H4 (cell line): ENCODE results near the gene LAPTM4A. TPM values are rescaled to one million over a fixed set of nuclear protein-coding genes. Genes with fewer than 3 reads are reported as not detected.

Source experiments
- DNase-seq: peaks from one replicate; pipeline ENCODE4 v3.0.0-alpha.2; 2015; ENCODE audit warnings: low spot score
- total RNA-seq: library from RNA; depleted of rRNA; stranded (reverse); fragments of >200 nt; shearing (Covaris generic); gene quantifications from 2 replicates; pipeline ENCODE4 v1.2.3, GENCODE V29; 2014

Gene LAPTM4A
- total RNA-seq, 1 experiment from 2014 or later = 119 TPM

GRCh38 chr2:20019747-20020146, 31.7 kb downstream of the LAPTM4A start:
- no peak for DNase-seq

DNA sequence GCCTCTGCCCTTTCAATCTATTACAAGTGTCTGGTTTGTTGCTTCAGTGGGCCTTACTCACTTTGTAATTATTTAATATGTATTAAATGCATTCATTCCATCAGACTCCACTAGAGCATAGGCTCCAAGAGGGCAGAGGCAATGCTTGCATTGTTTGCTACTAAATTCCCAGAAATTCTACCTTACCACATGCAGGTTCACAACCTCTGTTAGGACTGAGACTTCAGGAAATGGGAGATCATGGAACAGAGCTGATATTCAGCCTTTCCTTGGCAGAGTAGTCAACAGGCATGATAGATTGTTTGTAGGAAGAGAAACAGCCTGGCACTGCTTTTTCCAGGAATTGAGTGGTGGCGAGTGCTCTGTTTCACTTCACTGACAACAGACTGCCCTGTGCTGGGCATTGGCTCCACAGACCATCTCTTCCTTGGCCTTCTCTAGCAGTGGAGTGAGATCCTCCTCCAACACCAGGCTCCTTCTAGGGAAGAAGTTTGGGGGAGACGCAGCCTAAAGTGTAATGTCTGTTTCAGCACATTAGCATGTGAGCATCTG, 32.8 kb downstream of the LAPTM4A start:
- DNase-seq = no peak

DNA sequence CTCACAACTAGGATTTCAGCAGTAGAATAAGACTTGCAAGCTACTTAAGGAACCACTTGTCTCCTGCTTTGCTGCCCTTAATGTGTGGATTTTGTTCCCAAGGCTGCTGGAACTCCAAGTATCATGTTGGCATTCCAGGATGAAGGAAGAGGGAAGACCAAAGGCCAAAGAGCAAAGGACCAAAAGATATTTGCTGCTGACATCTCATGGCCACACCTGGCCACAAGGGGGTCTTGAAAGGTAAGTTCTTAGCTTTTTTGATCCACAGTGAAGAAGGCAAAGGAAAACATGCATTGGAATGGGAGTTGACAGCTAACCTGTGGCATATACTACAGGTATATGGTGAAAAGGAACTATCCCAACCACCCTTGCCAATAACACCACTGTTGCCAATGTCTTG, 35.1 kb downstream of the LAPTM4A start:
- DNase-seq = no peak

- peak; percentile 8 for DNase-seq
Measured at GRCh38 chr2:20015482-20016083, 35.8 kb downstream of the LAPTM4A start.

DNA sequence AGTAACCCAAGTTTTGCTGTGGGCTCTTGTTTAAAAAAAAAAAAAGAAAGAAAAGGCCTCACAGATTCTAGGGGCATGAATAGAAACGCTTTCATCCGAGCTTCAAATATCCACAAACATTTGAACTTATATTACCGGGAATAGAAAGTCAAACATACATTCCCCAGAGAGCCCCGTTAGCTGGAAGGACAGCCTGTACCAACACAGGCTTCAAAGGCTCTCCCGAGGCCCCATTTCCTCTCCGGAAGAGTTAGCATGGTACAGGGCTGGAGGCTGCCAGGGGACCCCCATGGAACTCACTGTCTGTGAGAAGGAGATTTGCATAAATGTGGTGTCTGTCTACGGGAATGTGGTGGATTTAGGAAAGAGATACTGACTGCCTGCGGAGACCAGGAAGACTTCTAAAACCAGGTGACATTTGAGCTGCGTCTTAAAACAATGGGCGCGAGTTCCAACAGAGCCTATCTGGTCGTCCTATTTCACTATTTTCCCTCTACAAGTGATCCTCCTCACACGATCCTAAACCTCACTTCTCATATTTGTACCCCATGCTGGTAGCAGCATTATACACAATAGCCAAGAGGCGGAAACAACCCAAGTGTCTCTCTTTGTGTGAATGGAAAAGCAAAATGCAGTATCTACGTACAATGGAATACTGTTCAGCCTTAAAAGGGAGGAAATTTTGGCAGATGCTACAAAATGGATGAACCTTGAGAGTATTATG, 38.1 kb downstream of the LAPTM4A start:
- DNase-seq = no peak

GRCh38 chr2:20012282-20013125, 38.9 kb downstream of the LAPTM4A start, which contains the start of gene MATN3:
Gene MATN3, minus strand, starts transcription at chr2:20012668. Its CDS starts 37 bp downstream, at chr2:20012631.
- DNase-seq = no peak

DNA sequence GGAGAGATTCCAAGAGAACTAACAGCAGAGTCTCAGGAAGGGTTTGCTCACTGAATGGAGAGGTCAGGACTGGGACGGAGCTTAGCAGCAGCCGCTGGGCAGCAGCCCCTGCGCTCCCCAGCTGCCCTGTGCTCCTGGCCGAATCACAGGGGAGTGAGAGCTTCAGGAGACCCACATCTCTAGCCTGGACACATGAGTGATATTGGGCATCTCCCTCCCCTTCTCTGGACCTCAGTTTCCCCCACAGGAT, 39.5 kb downstream of the LAPTM4A start:
- no peak for DNase-seq

- DNase-seq = no peak
Measured at GRCh38 chr2:20011276-20012031, 40.0 kb downstream of the LAPTM4A start.

- DNase-seq = no peak
Measured at GRCh38 chr2:20008703-20009102, 42.7 kb downstream of the LAPTM4A start.

- DNase-seq = no peak
Measured at GRCh38 chr2:20005891-20006470, 45.4 kb downstream of the LAPTM4A start.

DNA sequence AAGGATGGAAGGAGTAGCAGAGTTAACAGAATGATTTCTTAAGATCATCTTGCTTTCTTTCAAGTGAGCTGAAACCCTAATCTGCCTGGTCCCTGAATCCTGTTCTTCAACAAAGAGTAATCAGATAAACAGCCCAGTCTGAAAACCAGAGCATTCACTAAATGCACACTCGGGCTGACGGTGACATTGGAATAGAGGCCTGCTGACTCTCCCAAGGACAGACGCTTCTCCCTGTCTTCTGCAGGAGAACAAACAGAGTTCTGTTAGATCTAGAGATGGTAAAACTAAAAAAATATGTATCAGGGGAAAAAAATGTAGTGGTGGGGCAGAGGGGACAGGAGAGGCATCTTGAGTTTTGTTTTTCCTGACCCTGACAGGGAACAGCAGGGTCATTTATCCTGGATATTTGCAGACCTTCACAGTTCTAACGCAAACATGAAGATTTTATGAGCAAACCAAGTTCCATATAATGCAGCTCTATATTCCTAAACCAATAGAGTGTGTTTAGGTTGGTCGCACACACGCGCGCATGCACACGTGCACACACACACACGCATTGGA, 46.3 kb downstream of the LAPTM4A start:
- no peak for DNase-seq

GRCh38 chr2:20001361-20001863, 50.0 kb downstream of the LAPTM4A start:
- no peak for DNase-seq

DNA sequence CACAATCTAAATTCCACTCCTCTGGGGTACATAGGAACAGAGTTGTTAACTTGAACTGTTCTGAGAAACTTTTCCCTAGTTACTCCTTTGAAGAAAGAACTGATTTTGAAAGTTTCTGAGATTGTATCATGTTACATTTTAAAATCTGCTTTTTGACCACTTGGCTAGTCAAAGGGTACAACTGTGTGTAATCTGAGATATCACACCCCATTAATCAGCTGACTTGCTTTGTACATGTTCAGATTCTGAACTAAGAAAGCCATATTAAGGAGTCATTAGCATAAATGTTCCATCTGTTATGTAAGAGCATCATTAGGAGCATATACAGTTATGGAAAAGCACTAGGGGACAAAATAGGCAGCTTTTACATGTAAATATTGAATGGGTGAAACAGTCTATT, 57.7 kb downstream of the LAPTM4A start:
- DNase-seq = no peak

- no peak for DNase-seq
Measured at GRCh38 chr2:19991895-19992294, 59.5 kb downstream of the LAPTM4A start.

DNA sequence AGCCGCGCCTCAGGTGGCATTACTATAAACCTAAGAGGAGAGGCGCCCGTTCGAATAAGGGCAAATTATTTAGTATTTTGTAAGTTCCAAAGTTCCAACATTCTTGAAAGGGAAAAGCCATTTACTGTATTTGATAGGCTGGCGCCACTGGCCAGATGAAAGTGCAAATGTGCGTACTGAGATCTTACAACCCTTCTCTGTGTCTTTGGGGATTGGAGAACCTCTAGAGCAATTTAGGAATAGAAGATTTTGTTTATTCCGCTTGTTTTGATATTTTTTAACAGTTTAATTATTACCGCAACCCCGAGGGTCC, 61.1 kb downstream of the LAPTM4A start:
- DNase-seq = no peak

DNA sequence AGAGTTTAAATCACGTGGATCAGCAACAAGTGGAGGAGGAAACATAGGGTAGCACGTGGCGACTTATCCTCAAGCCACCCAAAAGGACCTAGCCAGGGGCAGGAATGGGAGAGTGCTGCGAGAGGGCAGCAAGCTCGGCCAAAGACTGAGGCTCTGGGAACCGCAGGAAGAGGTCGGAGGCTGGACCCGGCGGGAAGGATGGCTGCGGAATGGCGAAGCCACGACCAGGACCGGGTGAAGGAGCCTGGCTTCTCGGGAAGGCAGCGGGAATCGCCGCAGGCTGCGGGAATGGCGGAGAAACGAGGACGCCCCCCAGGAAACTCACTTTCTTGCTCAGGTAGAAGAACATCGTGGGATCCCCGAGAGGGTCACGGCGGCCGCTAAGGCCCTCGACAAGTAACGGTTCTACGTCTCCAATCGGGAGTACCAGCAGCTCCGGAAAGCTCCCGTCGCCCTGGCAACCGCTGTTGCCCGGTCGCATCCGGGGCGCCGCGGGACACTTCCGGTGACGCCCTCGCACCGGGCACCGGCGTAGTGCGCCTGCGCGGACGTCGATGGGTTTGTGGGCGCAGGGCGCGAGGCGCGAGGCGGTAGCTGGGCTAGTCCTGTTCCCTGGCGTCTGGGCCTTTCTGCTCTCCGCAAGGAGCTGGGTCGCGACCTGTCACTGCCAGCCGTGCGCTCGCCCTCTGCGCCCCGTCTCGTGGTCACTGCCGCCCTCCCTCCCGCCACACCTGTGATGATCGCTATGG, 61.6 kb downstream of the LAPTM4A start, which contains the start of gene WDR35:
TSS of gene WDR35 (minus strand) at position 439 of the 749 bp plus-strand sequence. CDS start at position 349, 90 bp downstream.
- DNase-seq = peak; percentile 73

DNA sequence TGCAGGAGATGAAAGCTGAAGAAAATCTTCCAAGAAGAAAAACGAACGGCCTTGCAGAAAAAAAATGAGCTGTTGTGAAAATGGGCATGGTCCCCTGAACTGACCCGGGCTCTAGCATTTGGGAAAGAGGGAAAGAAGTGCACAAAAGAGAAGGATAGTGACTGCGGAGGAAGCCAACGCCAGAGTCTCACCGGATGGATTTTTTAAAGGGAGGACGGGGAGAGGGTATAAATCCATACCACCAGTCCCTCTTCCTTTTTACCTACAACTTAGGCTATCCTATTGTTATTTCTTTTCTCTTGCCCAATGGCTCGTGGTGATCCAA, 62.1 kb downstream of the LAPTM4A start:
- no peak for DNase-seq

DNA sequence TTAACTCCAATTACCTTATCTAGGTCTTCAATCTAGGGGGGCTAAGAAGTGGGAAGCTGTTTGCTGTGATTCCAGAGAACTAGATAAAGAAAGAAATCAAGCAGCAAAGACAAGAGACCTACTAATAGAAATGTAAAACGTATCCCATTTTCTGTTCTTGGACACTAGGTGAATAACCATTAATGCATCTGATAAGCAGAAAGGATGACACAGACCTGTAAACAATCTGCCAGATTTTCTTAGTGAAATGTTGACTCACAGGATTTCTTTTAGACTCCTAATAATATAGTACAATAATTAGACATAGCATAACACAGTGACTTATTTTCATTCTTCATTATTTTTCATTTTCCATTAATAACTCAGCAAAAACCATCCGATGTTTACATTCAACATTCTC, 62.8 kb downstream of the LAPTM4A start:
- DNase-seq = no peak

- DNase-seq = no peak
Measured at GRCh38 chr2:19987936-19988335, 63.5 kb downstream of the LAPTM4A start.
